ENCODE measurements around the gene SKIC3.
A peak's percentile ranks its signal among the peaks of the same experiment; 100 is the strongest.

Gene SKIC3

GRCh38 chr5:95554647-95555548, at the start of gene SKIC3, which contains the start of gene ARSK:
Gene SKIC3, minus strand, starts transcription at chr5:95554977. Its CDS starts 7,827 bp downstream, at chr5:95547150.
Gene ARSK, plus strand, starts transcription at chr5:95555101. Its CDS starts 178 bp downstream, at chr5:95555279.
- peak; percentile 95 for DNase-seq (ENCODE audit: low spot score)

- DNase-seq (ENCODE audit: low spot score) = no peak
Observed at GRCh38 chr5:95600557-95600956, 45.8 kb upstream of the SKIC3 start.

- no peak for DNase-seq (ENCODE audit: low spot score)
Observed at GRCh38 chr5:95599252-95599651, 44.5 kb upstream of the SKIC3 start.

GRCh38 chr5:95595289-95595931, 40.6 kb upstream of the SKIC3 start:
- DNase-seq (ENCODE audit: low spot score) = no peak

- DNase-seq (ENCODE audit: low spot score) = no peak
Observed at GRCh38 chr5:95591490-95591901, 36.7 kb upstream of the SKIC3 start.

- no peak for DNase-seq (ENCODE audit: low spot score)
Observed at GRCh38 chr5:95590880-95591279, 36.1 kb upstream of the SKIC3 start.

GRCh38 chr5:95583992-95584391, 29.2 kb upstream of the SKIC3 start:
- no peak for DNase-seq (ENCODE audit: low spot score)

GRCh38 chr5:95581576-95581975, 26.8 kb upstream of the SKIC3 start:
- no peak for DNase-seq (ENCODE audit: low spot score)

GRCh38 chr5:95572016-95572415, 17.2 kb upstream of the SKIC3 start:
- DNase-seq (ENCODE audit: low spot score) = no peak

GRCh38 chr5:95565280-95565920, 10.6 kb upstream of the SKIC3 start:
- DNase-seq (ENCODE audit: low spot score) = no peak

- no peak for DNase-seq (ENCODE audit: low spot score)
Observed at GRCh38 chr5:95564450-95564849, 9.7 kb upstream of the SKIC3 start.

GRCh38 chr5:95563367-95563766, 8.6 kb upstream of the SKIC3 start:
- DNase-seq (ENCODE audit: low spot score) = no peak

GRCh38 chr5:95562282-95562681, 7.5 kb upstream of the SKIC3 start:
- no peak for DNase-seq (ENCODE audit: low spot score)

- DNase-seq (ENCODE audit: low spot score) = no peak
Observed at GRCh38 chr5:95557841-95558240, 3.1 kb upstream of the SKIC3 start.

GRCh38 chr5:95555553-95555952, 776 bp upstream of the SKIC3 start:
- no peak for DNase-seq (ENCODE audit: low spot score)

GRCh38 chr5:95554331-95554646, 488 bp downstream of the SKIC3 start:
- no peak for DNase-seq (ENCODE audit: low spot score)

GRCh38 chr5:95549030-95549429, 5.7 kb downstream of the SKIC3 start:
- no peak for DNase-seq (ENCODE audit: low spot score)

- no peak for DNase-seq (ENCODE audit: low spot score)
Observed at GRCh38 chr5:95543017-95543705, 11.6 kb downstream of the SKIC3 start.

GRCh38 chr5:95537501-95537900, 17.3 kb downstream of the SKIC3 start:
- DNase-seq (ENCODE audit: low spot score) = no peak

- no peak for DNase-seq (ENCODE audit: low spot score)
Observed at GRCh38 chr5:95533761-95534160, 21.0 kb downstream of the SKIC3 start.

- DNase-seq (ENCODE audit: low spot score) = no peak
Observed at GRCh38 chr5:95533106-95533505, 21.7 kb downstream of the SKIC3 start.

- no peak for DNase-seq (ENCODE audit: low spot score)
Observed at GRCh38 chr5:95532415-95532814, 22.4 kb downstream of the SKIC3 start.

All from CD4-positive, alpha-beta T cell treated with Interleukin-6 at 100 ng/mL for 8 hours (primary cell).